ENCODE results near the gene KLF9.
"Not testable (repeated sequence)": the region's sequence is repeated elsewhere in the genome, so short reads cannot be mapped to it uniquely, and the experiment has no call there.

The KLF9 gene

GRCh38 chr9:70403166-70403565 lies 11.3 kb downstream of the KLF9 start:
- no peak for DNase-seq

DNA sequence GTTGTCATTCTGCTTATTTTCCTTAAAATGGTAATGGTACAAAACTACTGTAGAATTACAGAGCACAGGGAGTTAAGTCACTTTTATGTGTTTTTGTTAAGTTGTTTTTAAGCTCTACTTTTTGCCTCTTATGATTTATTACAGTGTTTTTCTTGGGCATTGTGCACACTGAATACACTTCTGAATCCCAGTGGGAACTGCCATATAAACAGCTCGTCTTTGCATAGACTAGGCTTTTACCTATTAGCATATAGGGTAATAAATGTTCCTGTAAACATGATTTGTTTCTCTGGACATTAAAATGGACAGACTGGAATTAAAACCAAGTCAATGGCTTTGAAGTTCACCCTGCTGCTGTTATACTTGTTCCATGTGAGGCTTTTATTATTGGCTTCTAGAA lies 12.2 kb downstream of the KLF9 start:
- DNase-seq = no peak

DNA sequence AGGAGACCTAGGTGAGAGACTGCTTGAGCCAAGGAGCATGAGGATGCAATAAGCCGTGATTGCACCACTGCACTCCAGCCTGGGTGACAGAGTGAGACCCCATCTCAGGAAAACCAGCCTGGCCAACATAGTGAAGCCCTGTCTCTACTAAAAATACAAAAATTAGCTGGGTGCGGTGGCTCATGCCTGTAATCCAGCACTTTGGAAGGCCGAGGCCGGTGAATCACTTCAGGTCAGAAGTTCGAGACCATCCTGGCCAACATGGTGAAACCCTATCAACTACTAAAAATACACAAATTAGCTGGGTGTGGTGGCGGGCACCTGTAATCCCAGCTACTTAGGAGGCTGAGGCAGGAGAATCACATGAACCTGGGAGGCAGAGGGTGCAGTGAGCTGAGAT lies 13.2 kb downstream of the KLF9 start:
- DNase-seq = not testable (repeated sequence)

GRCh38 chr9:70400107-70400892 lies 14.2 kb downstream of the KLF9 start:
- DNase-seq = no peak

DNA sequence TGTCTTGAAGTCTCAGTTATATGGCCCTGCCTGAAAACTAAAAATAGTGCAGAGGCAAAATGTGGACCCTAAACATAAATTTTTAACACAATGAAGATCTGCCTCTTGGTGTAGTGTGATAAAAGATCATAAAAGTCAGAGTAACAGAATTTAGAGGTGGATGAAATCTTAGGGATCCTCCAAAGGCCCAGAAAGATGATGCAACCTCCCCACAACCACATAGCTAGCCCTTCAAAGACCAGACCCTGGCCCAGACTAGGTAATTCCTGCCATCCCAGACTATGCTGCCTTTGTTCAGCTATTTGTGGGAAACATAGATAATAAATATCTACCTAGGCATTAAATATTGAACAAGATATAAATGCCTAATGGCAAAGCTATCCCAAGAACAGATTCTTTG lies 15.3 kb downstream of the KLF9 start:
- no peak for DNase-seq

- no peak for DNase-seq
These were observed 16.3 kb downstream of the KLF9 start for GRCh38 chr9:70398145-70398556.

- DNase-seq = no peak
These were observed 18.8 kb downstream of the KLF9 start for GRCh38 chr9:70395652-70396051.

GRCh38 chr9:70392850-70393249 lies 21.6 kb downstream of the KLF9 start:
- no peak for DNase-seq

DNA sequence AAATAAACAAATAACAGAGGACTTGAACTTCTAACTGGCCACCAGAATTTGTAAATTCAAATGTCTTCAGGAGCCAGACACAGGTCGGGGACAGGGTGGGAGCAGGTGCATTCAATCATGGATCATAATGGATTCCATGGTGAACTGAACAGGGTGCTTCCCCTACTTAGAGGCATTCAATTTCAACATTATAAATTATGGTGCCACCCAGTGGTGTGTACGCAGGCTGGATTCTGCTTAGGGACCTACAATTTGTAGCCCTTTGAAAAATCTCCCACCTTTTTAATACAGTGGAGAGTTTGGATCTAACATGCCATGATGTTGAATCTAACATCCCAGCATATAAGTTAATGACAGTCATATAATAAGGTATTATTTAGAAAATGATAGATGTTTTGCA lies 22.3 kb downstream of the KLF9 start:
- DNase-seq = no peak

- no peak for DNase-seq
These were observed 23.5 kb downstream of the KLF9 start for GRCh38 chr9:70390933-70391341.

- DNase-seq = no peak
These were observed 24.7 kb downstream of the KLF9 start for GRCh38 chr9:70389621-70390266.

DNA sequence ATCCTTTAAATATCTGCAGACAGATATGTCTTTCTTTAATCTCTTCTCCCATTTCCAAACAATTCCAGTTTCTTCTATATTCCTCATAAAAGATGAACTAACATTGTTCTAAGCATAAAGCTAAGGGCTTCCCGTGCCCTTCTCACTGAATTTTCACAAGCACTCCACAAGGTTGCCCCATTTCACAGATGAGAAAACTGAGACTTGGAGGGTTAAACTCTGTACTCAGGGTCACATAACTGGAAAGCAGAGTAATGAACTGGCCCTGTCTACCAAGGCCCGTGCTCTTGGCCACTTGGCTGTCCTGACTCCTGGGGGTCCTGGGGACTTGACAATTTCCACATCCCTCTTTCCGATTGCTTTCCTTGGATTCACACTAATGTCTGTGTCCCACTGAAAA lies 25.3 kb downstream of the KLF9 start:
- no peak for DNase-seq

GRCh38 chr9:70387663-70388062 lies 26.8 kb downstream of the KLF9 start:
- DNase-seq = no peak

GRCh38 chr9:70385426-70385825 lies 29.0 kb downstream of the KLF9 start:
- no peak for DNase-seq

DNA sequence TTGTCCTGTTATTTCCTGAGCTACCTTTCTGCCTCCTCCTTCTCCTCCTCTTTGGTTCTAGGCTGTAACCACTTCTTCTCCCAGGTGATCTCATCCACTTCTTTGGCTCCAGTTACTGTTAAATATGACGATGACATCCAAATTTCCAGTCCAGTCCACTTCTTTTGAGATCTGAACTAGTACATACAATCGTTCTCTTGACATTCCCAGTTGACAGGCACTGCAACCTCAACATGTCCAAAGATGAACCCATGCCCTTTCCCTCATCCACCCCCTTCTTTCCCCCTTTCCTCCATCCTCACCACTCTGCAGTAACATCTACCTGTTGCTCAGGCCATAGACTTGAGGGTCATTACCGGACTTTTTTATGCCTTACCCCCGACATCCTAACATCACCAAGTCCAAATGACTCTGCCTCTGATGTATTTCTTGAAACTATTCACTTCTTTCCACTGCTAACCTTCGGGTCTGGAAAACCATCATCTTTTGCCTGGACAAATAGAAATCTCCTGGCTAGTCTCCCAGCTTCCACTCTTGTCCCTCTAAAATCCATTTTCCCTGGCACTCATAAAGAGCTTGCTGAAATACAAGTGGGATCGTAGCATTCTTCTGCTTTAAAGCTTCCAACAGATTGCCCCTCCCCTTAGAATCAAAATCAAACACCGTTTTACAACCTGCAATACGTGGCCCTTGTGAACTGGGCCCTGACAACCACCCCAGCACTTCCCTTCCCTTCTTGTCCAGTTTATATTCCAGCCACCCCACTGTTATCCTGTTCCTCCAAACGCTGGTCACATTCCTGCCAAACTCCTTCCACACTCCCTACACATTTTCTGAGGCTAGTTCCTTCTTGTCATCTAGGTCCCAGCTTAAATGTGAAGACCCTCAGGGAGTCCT lies 31.5 kb downstream of the KLF9 start:
- DNase-seq = no peak

- no peak for DNase-seq
These were observed 32.3 kb downstream of the KLF9 start for GRCh38 chr9:70382046-70382708.

- no peak for DNase-seq
These were observed 39.4 kb downstream of the KLF9 start for GRCh38 chr9:70374962-70375618.

DNA sequence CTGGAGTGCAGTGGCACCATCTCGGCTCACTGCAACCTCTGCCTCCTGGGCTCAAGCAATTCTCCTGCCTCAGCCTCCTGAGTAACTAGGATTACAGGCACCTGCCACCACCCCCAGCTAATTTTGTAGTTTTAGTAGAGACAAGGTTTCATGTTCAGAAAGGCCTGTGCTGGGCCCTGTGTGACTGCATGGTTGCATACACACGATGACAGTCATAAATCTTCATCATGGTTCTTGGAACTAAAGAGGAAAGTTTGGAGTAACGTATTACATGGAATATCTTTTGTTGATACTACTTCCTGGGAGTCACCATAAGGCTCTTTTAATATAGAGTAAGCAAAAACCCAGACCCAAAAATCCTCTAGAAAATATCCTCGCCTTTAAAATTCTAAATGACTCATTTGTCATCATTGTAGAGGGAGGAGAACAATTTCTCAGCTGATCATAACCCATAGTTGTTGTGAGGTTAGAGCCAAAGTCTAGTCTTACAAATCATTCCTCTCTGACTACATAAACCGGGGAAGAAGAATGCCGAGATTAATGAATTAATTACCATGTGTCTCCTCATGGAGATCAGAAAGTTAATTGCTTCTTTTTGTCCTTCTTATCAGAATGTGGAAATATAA lies 47.0 kb downstream of the KLF9 start:
- DNase-seq = no peak

DNA sequence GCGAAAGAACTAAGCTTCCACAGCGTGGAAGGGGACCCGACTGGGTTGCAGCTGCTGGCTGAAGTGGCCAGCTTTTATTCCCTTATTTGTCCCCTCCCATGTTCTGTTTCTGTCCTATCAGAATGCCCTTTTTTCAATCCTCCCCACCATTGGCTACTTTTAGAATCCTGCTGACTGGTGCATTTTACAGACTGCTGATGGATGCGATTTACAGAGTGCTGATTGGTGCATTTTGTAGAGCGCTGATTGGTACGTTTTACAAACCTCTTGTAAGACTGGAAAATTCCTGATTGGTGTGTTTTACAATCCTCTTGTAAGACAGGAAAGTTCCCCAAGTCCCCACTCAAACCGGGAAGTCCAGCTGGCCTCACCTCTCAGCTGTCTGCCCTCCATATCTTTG lies 50.7 kb downstream of the KLF9 start:
- no peak for DNase-seq

DNA sequence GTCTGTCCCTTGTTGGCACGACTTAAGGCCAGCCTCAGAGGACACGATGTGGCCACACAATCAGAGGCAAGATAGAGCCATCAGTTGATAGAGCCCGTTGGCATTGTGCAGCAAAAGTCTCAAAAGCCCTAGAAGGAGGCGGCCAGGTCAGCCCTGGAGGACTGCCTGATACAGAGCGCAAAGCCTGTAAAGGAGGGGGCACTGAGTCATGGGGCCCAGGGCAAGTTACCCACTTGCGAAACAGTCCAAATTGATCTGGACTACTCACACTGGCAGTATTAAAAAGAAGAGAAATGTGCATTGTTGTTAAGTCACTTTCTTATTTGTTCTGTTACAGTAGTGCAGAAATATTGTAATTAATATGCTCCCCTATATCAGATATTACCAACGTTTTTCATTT lies 51.5 kb downstream of the KLF9 start:
- no peak for DNase-seq

DNA sequence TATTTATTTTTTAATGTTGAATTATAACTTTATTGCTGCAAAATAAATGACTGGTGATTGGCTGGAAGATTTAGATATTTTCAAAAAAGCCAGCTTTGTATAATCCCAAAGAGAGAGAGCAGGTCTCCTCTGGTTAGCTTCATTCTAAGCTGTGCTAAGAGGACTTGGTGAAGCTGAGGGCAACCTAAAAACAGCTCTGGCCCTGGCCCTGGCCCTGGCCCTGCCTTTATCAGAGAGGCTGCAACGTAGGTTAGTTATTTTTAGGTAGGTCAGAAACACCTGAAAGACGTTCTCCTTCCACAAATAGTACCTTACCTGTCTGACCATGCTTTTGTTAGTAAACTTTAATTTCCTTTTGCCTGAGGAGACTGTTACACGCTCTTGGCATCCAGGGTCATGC lies 58.7 kb downstream of the KLF9 start:
- no peak for DNase-seq

GRCh38 chr9:70352802-70353201 lies 61.7 kb downstream of the KLF9 start:
- no peak for DNase-seq

Measured in NCI-H1436 treated with DMSO at 0.1 percent for 48 hours (cell line).